Small intestine (tissue), 16 donors: Measurements from ENCODE around the gene FOXD4L1. TPM values are rescaled to one million over a fixed set of nuclear protein-coding genes. Genes with fewer than 3 reads are reported as not detected.
"Not testable (repeated sequence)": the region's sequence is repeated elsewhere in the genome, so short reads cannot be mapped to it uniquely, and the experiment has no call there.

ENCODE experiments used
- DNase-seq, 2 donors: peaks; one replicate each; pipeline versions ENCODE4 v3.0.0 to v3.0.0-alpha.2; 2013
- FAIRE-seq: peaks from 2 replicates; lab custom pipeline; 2012; peaks lifted over from hg19 to GRCh38; lab: Jason Lieb, UNC
- H3K27ac ChIP-seq, 3 donors: one replicate each; pipeline ENCODE4 v1.5.1; 2013; ENCODE audit warnings: low read length in 2 of 3, mild to moderate bottlenecking in 2 of 3, control low read depth in 1 of 3, inconsistent platforms in 1 of 3, low read depth in 1 of 3, moderate library complexity in 1 of 3
- H3K27me3 ChIP-seq, 3 donors: one replicate each; pipeline ENCODE4 v1.6.1; 2013; ENCODE audit warnings: low read length in 3 of 3, inconsistent platforms in 1 of 3; ENCODE audit not compliant: control insufficient read depth in 3 of 3, insufficient read depth in 3 of 3
- H3K36me3 ChIP-seq, 3 donors: one replicate each; pipeline ENCODE4 v1.6.1; 2013; ENCODE audit warnings: low read length in 3 of 3, inconsistent platforms in 1 of 3, low read depth in 1 of 3, mild to moderate bottlenecking in 1 of 3, moderate library complexity in 1 of 3; ENCODE audit not compliant: control insufficient read depth in 3 of 3, insufficient read depth in 2 of 3
- H3K4me1 ChIP-seq, 3 donors: one replicate each; pipeline ENCODE4 v1.6.1; 2013; ENCODE audit warnings: low read length in 2 of 3, inconsistent platforms in 1 of 3, low read depth in 1 of 3, mild to moderate bottlenecking in 1 of 3, moderate library complexity in 1 of 3; ENCODE audit not compliant: control insufficient read depth in 3 of 3, insufficient read depth in 2 of 3
- H3K4me3 ChIP-seq, 3 donors: one replicate each; pipeline ENCODE4 v1.5.1; 2013; ENCODE audit warnings: low read length in 3 of 3, control low read depth in 1 of 3, inconsistent platforms in 1 of 3, low read depth in 1 of 3, mild to moderate bottlenecking in 1 of 3, moderate library complexity in 1 of 3
- H3K9me3 ChIP-seq, 2 donors: one replicate each; pipeline ENCODE4 v1.6.1; 2013; ENCODE audit warnings: low read depth in 1 of 2, low read length in 1 of 2; ENCODE audit not compliant: control insufficient read depth in 2 of 2, insufficient read depth in 1 of 2
- WGBS, 3 donors: extraction: QIAGEN DNeasy Blood & Tissue Kit; methylation state at CpG; one replicate each; pipeline ENCODE4 v1.1.7; 2013; 5-methylcytosine and 5-hydroxymethylcytosine counted together
- long read RNA-seq, 10 donors: transcript quantifications; one replicate each; lab custom pipeline, GENCODE V29; 2026
- polyA plus RNA-seq, 4 donors: library from polyadenylated mRNA; stranded (reverse) in 3 of 4; unstranded in 1 of 4; fragments of 200-250 nt in 3 of 4; fragments of 120-200 nt in 1 of 4; gene quantifications; one replicate each; pipeline versions ENCODE4 v1.2.1 to v1.2.3, GENCODE V29; 2013
- donor health status: healthy with polysubstance abuse.
- donor health status: control.
- donor health status: control.
- donor health status: Bipolar disorder and iron deficiency.
- donor health status: healthy.

The FOXD4L1 gene
- polyA plus RNA-seq: under 1 TPM in 2 of 4 donors, not detected in 2; 0.06 to 0.45 TPM
- long read RNA-seq, donor 1: 0 reads
- long read RNA-seq, donor 2: 0 reads
- long read RNA-seq, donor 3, partial matches to known transcripts: 0 of 1 reads
- long read RNA-seq, donor 3, other reads (novel, unspliced or antisense): 0 of 1 reads
- long read RNA-seq, donor 4: 0 reads
- long read RNA-seq, donor 5, partial matches to known transcripts: 0 of 1 reads
- long read RNA-seq, donor 5, other reads (novel, unspliced or antisense): 0 of 1 reads
- long read RNA-seq, donor 6: 0 reads
- long read RNA-seq, donor 7: 0 reads
- long read RNA-seq, donor 8: 0 reads
- long read RNA-seq, donor 9: 0 reads
- long read RNA-seq, donor 10: 0 reads

- H3K9me3 ChIP-seq, FAIRE-seq, H3K4me3 ChIP-seq, H3K4me1 ChIP-seq, DNase-seq, H3K27ac ChIP-seq, H3K36me3 ChIP-seq: not testable (repeated sequence)
- 35 to 77% (median 47%) methylated on average over 1 to 2 of the region's 4 CpGs for WGBS, 3 donors
- peaks cover 0 to 19% (median 0%) of the 10 kb centered on the region in 3 donors for H3K27me3 ChIP-seq
Observed at GRCh38 chr2:113498365-113498764, at the start of gene FOXD4L1. Gene FOXD4L1, plus strand, starts transcription at chr2:113498665. Its CDS starts 592 bp downstream, at chr2:113499257.

- not testable (repeated sequence) for H3K4me1 ChIP-seq, H3K27me3 ChIP-seq, FAIRE-seq, H3K36me3 ChIP-seq, DNase-seq, H3K27ac ChIP-seq, H3K9me3 ChIP-seq, H3K4me3 ChIP-seq
Observed at GRCh38 chr2:113465770-113466169, 32.7 kb upstream of the FOXD4L1 start.

GRCh38 chr2:113476688-113477368 lies 21.6 kb upstream of the FOXD4L1 start:
- not testable (repeated sequence) for H3K27ac ChIP-seq, H3K9me3 ChIP-seq, H3K4me3 ChIP-seq, H3K36me3 ChIP-seq, DNase-seq, FAIRE-seq, H3K27me3 ChIP-seq, H3K4me1 ChIP-seq
- 92 to 95% (median 92%) methylated on average over 17 to 18 of the region's 24 CpGs for WGBS, 3 donors

GRCh38 chr2:113496527-113496926 lies 1.9 kb upstream of the FOXD4L1 start:
- H3K27me3 ChIP-seq, H3K9me3 ChIP-seq, H3K36me3 ChIP-seq, FAIRE-seq, DNase-seq, H3K4me3 ChIP-seq, H3K4me1 ChIP-seq, H3K27ac ChIP-seq: not testable (repeated sequence)
- 95 to 96% methylated on average over 12 of the region's 13 CpGs; no CpG with 5 or more reads in 1 of the 3 donors for WGBS, 3 donors

- H3K4me3 ChIP-seq, FAIRE-seq, H3K36me3 ChIP-seq, H3K4me1 ChIP-seq, H3K27ac ChIP-seq, H3K9me3 ChIP-seq, DNase-seq: not testable (repeated sequence)
- 1 to 7% (median 6%) methylated on average over 28 to 43 of the region's 62 CpGs for WGBS, 3 donors
- H3K27me3 ChIP-seq: peaks cover 0 to 22% (median 0%) of the 10 kb centered on the region in 3 donors
Observed at GRCh38 chr2:113499019-113499885, 787 bp downstream of the FOXD4L1 start.

GRCh38 chr2:113499886-113500722 lies 1.6 kb downstream of the FOXD4L1 start:
- H3K36me3 ChIP-seq, FAIRE-seq, DNase-seq, H3K4me3 ChIP-seq, H3K9me3 ChIP-seq, H3K27ac ChIP-seq, H3K4me1 ChIP-seq: not testable (repeated sequence)
- 2 to 5% (median 2%) methylated on average over 11 to 32 of the region's 56 CpGs for WGBS, 3 donors
- H3K27me3 ChIP-seq: peaks cover 0 to 23% (median 0%) of the 10 kb centered on the region in 3 donors

GRCh38 chr2:113500723-113501038 lies 2.2 kb downstream of the FOXD4L1 start:
- H3K4me1 ChIP-seq, H3K4me3 ChIP-seq, H3K27ac ChIP-seq, DNase-seq, H3K36me3 ChIP-seq, FAIRE-seq, H3K9me3 ChIP-seq: not testable (repeated sequence)
- peaks cover 0 to 23% (median 0%) of the 10 kb centered on the region in 3 donors for H3K27me3 ChIP-seq
- 9 to 45% (median 14%) methylated on average over 2 to 8 of the region's 8 CpGs for WGBS, 3 donors
